Neuronal stem cell (in vitro differentiated cells): ENCODE results near the gene PLEKHM1.

Source experiments
- DNase-seq: peaks from one replicate; pipeline ENCODE4 v3.0.0-alpha.2; 2013; ENCODE audit warnings: low spot score
- H2AFZ ChIP-seq: one replicate; pipeline ENCODE4 v1.6.1; 2013; ENCODE audit warnings: mild to moderate bottlenecking, low read length, inconsistent platforms
- H2AK5ac ChIP-seq: 2 replicates; pipeline ENCODE4 v1.6.1; 2013; ENCODE audit warnings: low read depth, mild to moderate bottlenecking, inconsistent platforms, low read length, moderate library complexity, mixed read lengths
- H2BK120ac ChIP-seq: 2 replicates; pipeline ENCODE4 v1.6.1; 2013; ENCODE audit warnings: low read depth, mild to moderate bottlenecking, inconsistent platforms, low read length, moderate library complexity, mixed read lengths
- H2BK12ac ChIP-seq: one replicate; pipeline ENCODE4 v1.6.1; 2013; ENCODE audit warnings: low read length, inconsistent platforms
- H2BK15ac ChIP-seq: 2 replicates; pipeline ENCODE4 v1.6.1; 2013; ENCODE audit warnings: mild to moderate bottlenecking, low read length, inconsistent platforms, mixed read lengths
- H2BK5ac ChIP-seq: one replicate; pipeline ENCODE4 v1.6.1; 2013; ENCODE audit warnings: inconsistent platforms, mild to moderate bottlenecking, low read length, moderate library complexity
- H3K14ac ChIP-seq: one replicate; pipeline ENCODE4 v1.6.1; 2013; ENCODE audit warnings: low read length, inconsistent platforms
- H3K18ac ChIP-seq: 2 replicates; pipeline ENCODE4 v1.6.1; 2013; ENCODE audit warnings: low read length, inconsistent platforms
- H3K23ac ChIP-seq: 2 replicates; pipeline ENCODE4 v1.6.1; 2013; ENCODE audit warnings: low read depth, mild to moderate bottlenecking, mixed read lengths, low read length, inconsistent platforms; ENCODE audit not compliant: poor library complexity
- H3K27ac ChIP-seq: replicated peaks from 3 replicates; pipeline ENCODE4 v1.5.1; 2013; ENCODE audit warnings: low read length, inconsistent platforms
- H3K27me3 ChIP-seq, 3 experiments: 2 replicates each; pipeline ENCODE4 v1.6.1; 2013; ENCODE audit warnings: low read length in 3 of 3, mild to moderate bottlenecking in 2 of 3, inconsistent platforms in 1 of 3, low read depth in 1 of 3, mixed read lengths in 1 of 3, moderate library complexity in 1 of 3; ENCODE audit not compliant: control insufficient read depth in 3 of 3, insufficient read depth in 3 of 3
- H3K36me3 ChIP-seq, 2 donors: replicated peaks in 1 of 2; 2 replicates each; pipeline ENCODE4 v1.6.1; 2013; ENCODE audit warnings: low read length in 2 of 2; ENCODE audit not compliant: control insufficient read depth in 2 of 2, insufficient read depth in 2 of 2
- H3K4ac ChIP-seq: 2 replicates; pipeline ENCODE4 v1.6.1; 2013; ENCODE audit warnings: inconsistent platforms, mild to moderate bottlenecking, low read length, moderate library complexity
- H3K4me1 ChIP-seq, 2 donors: 1 replicate in 1 of 2; 2 replicates in 1 of 2; pipeline ENCODE4 v1.6.1; 2013; ENCODE audit warnings: low read length in 2 of 2, low read depth in 1 of 2; ENCODE audit not compliant: control insufficient read depth in 2 of 2, insufficient read depth in 1 of 2
- H3K4me2 ChIP-seq: one replicate; pipeline ENCODE4 v1.6.1; 2013; ENCODE audit warnings: mild to moderate bottlenecking, low read length, inconsistent platforms; ENCODE audit not compliant: insufficient read depth, poor library complexity, severe bottlenecking
- H3K4me3 ChIP-seq, 2 donors: 2 replicates each; pipeline ENCODE4 v1.5.1; 2013; ENCODE audit warnings: low read length in 2 of 2, mild to moderate bottlenecking in 2 of 2, inconsistent platforms in 1 of 2, moderate library complexity in 1 of 2
- H3K79me1 ChIP-seq: one replicate; pipeline ENCODE4 v1.6.1; 2013; ENCODE audit warnings: low read depth, mild to moderate bottlenecking, inconsistent platforms, low read length, moderate library complexity
- H3K9ac ChIP-seq: one replicate; pipeline ENCODE4 v1.6.1; 2013; ENCODE audit warnings: mild to moderate bottlenecking, low read depth, low read length, inconsistent platforms; ENCODE audit not compliant: poor library complexity
- H3K9me3 ChIP-seq, 2 donors: replicated peaks in 1 of 2; 2 replicates each; pipeline versions ENCODE3 to v1.6.1; 2013; ENCODE audit warnings: low read length in 2 of 2, mild to moderate bottlenecking in 2 of 2, inconsistent platforms in 1 of 2, low read depth in 1 of 2, mixed read lengths in 1 of 2, moderate library complexity in 1 of 2; ENCODE audit not compliant: control insufficient read depth in 2 of 2, insufficient read depth in 1 of 2
- H4K8ac ChIP-seq: one replicate; pipeline ENCODE4 v1.6.1; 2013; ENCODE audit warnings: low read depth, mild to moderate bottlenecking, inconsistent platforms, low read length, moderate library complexity
- H4K91ac ChIP-seq: one replicate; pipeline ENCODE4 v1.6.1; 2013; ENCODE audit warnings: low read length, low read depth, mild to moderate bottlenecking, inconsistent platforms; ENCODE audit not compliant: poor library complexity
- WGBS, 2 donors: extraction: QIAGEN DNeasy Blood & Tissue Kit; methylation state at CpG; one replicate each; pipeline ENCODE4 v1.1.7; 2013; ENCODE audit warnings: missing lambda C conversion rate in 2 of 2, mixed read lengths in 1 of 2; ENCODE audit not compliant: insufficient read length in 2 of 2, insufficient replicate concordance in 1 of 2; ENCODE audit errors: extremely low coverage in 2 of 2; 5-methylcytosine and 5-hydroxymethylcytosine counted together

PLEKHM1 gene

DNA sequence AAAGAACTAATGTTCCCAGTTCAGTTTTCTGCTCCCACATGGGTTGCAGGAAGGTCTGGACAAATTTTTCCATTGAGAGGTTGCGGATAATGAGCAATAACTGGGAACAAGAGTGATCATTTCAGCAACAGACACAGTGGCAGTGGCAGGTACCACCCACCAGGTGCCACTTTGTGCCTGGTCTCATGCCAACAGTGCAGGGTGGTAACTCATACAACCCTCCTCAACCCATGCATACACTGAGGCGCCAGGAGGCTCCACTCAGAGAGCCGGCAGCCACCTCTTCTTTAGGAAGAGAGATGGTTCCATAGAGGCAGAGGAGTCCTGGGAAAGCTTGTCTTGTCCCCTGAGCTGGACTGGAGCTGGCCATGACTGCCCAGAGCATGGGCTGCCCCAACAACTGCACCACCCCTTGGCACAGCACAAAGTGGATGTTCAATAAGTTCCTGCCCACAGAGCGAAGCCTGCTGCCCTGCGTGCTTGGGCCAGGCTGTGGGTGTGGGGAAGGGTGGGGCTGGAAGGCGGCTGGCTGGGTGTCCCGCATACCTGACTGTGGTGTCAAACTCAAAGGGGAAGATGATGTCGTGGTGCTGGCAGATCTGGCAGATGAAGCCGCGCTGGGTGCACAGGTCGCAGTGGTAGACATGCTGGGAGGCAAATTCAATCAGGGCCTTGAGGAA lies 51.5 kb downstream of the PLEKHM1 start:
- H4K8ac ChIP-seq, result no peak overlapping the region
- H3K79me1 ChIP-seq, result no peaks in the 10 kb centered on the region
- H3K36me3 ChIP-seq, result peaks cover 0 to 5% of the 10 kb centered on the region in 2 donors
- H3K14ac ChIP-seq, result no peak overlapping the region
- H3K4me2 ChIP-seq, result no peak overlapping the region
- H2AK5ac ChIP-seq, result no peak overlapping the region
- H4K91ac ChIP-seq, result no peak overlapping the region
- no peak overlapping the region for H2BK12ac ChIP-seq
- H3K4me1 ChIP-seq, result peaks cover 0 to 5% of the 10 kb centered on the region in 2 donors
- no peak overlapping the region for H2BK15ac ChIP-seq
- H3K9ac ChIP-seq, result no peak overlapping the region
- no peak overlapping the region for H3K4me3 ChIP-seq
- H3K27ac ChIP-seq, result no peak overlapping the region
- no peak overlapping the region for H3K4ac ChIP-seq
- H3K23ac ChIP-seq, result no peak overlapping the region
- no peaks in the 10 kb centered on the region for H3K9me3 ChIP-seq
- H2BK5ac ChIP-seq, result no peak overlapping the region
- WGBS, 2 donors, result no CpG with 5 or more reads among the region's 11 CpGs
- peak overlapping the region; percentile 28 for H3K18ac ChIP-seq
- H2AFZ ChIP-seq, result no peak overlapping the region
- H2BK120ac ChIP-seq, result no peak overlapping the region
- H3K27me3 ChIP-seq, result no peaks in the 10 kb centered on the region
- no peak for DNase-seq

GRCh38 chr17:45437465-45438283 lies 52.8 kb downstream of the PLEKHM1 start:
- Histone ChIP-seq H2BK15ac (no peak overlapping the region), H3K18ac (peak overlapping the region; percentile 76), H2AK5ac (no peak overlapping the region), H2AFZ (no peak overlapping the region), H3K23ac (peak overlapping the region; percentile 96), H3K27ac (no peak overlapping the region), H3K4me1 (peaks cover 2 to 7% of the 10 kb centered on the region in 2 donors), H2BK12ac (no peak overlapping the region), H2BK5ac (no peak overlapping the region), H3K27me3 (peaks cover 0 to 7% (median 0%) of the 10 kb centered on the region in 3 experiments), H3K9ac (peak overlapping the region; percentile 21), H3K36me3 (peaks cover 0 to 5% of the 10 kb centered on the region in 2 donors), H3K79me1 (no peaks in the 10 kb centered on the region), H2BK120ac (no peak overlapping the region), H3K14ac (peak overlapping the region; percentile 89), H3K4ac (peak overlapping the region; percentile 37), H4K8ac (peak overlapping the region; percentile 65), H3K4me2 (no peak overlapping the region), H4K91ac (no peak overlapping the region), H3K9me3 (no peaks in the 10 kb centered on the region), H3K4me3 (no peak overlapping the region)
- no CpG with 5 or more reads among the region's 30 CpGs for WGBS, 2 donors
- no peak for DNase-seq

DNA sequence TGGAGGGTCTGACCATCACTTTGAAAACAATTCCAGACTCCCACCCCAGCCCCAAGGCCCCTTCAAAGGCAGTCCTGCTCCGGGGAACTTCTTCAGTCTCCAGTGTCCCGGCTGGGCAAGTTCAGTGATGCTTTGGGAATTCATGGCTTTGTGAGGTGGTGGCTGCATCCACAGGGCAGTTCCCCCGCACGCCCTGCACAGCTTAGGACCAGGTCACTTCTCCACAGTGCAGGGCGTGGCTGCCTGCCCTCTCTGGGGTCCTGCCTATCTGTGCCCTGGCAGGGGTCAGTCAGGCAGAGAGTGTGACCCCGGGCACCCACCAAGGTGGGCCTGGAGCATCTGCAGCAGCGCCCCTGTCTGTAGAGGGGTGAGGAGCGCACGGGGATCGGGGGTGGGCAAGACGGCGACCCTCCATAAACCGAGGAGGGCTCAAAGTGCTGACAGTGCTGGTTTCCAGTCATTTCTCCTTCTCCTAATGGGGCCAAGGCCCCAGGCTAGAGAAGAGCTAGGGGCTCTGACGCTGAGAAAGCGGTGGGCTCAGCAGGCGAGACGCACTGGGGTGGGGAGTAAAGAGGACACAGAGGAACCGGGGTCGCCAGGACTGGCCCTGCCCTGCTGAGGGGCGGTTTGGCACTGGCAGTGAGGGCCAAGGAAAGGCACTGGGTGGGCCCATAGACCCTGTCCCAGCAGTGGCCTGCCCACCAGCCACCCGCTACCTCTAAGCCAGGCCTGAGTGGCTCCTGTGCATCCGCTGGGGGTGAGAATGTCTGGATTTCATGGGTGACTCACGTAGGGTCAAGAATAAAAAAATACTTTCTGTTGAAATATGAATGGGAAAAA lies 53.7 kb downstream of the PLEKHM1 start:
- no peaks in the 10 kb centered on the region for H3K9me3 ChIP-seq
- H3K27ac ChIP-seq, result no peak overlapping the region
- no peak overlapping the region for H2AFZ ChIP-seq
- DNase-seq, result no peak
- H3K14ac ChIP-seq, result no peak overlapping the region
- H3K27me3 ChIP-seq, result peaks cover 2 to 13% (median 4%) of the 10 kb centered on the region in 3 experiments
- H3K79me1 ChIP-seq, result no peaks in the 10 kb centered on the region
- no peak overlapping the region for H2BK15ac ChIP-seq
- H3K18ac ChIP-seq, result peak overlapping the region; percentile 44
- peaks cover 0 to 5% of the 10 kb centered on the region in 2 donors for H3K36me3 ChIP-seq
- H3K9ac ChIP-seq, result no peak overlapping the region
- H2BK120ac ChIP-seq, result no peak overlapping the region
- peak overlapping the region; percentile 11 for H2AK5ac ChIP-seq
- H2BK12ac ChIP-seq, result no peak overlapping the region
- H4K8ac ChIP-seq, result no peak overlapping the region
- no peak overlapping the region for H2BK5ac ChIP-seq
- no peak overlapping the region for H3K4me2 ChIP-seq
- peaks cover 2 to 8% of the 10 kb centered on the region in 2 donors for H3K4me1 ChIP-seq
- no peak overlapping the region for H4K91ac ChIP-seq
- H3K23ac ChIP-seq, result no peak overlapping the region
- H3K4me3 ChIP-seq, result no peak overlapping the region
- no CpG with 5 or more reads among the region's 23 CpGs for WGBS, 2 donors
- no peak overlapping the region for H3K4ac ChIP-seq
